Neural cell (in vitro differentiated cells): ENCODE measurements around the gene TTC22. TPM values are rescaled to one million over a fixed set of nuclear protein-coding genes. Genes with fewer than 3 reads are reported as not detected.
A peak's percentile ranks its signal among the peaks of the same experiment; 100 is the strongest.

Experiments
- H2AFZ ChIP-seq: fragments of 200-600, 300-800 bp; sonication (generic), shearing (Covaris generic); 2 replicates; pipeline ENCODE4 v1.6.0; 2014; ENCODE audit warnings: low read depth, mild to moderate bottlenecking, antibody characterized with exemption, low read length, moderate library complexity
- H3F3A ChIP-seq: fragments of 200-600 bp; shearing (Covaris generic); 2 replicates; pipeline ENCODE4 v1.6.1; 2016; ENCODE audit warnings: mild to moderate bottlenecking, moderate library complexity, mixed read lengths, antibody characterized with exemption, low read length; ENCODE audit not compliant: insufficient read depth, poor library complexity, severe bottlenecking
- H3K27ac ChIP-seq: fragments of 200-600, 300-800 bp; sonication (generic), shearing (Covaris generic); 2 replicates; pipeline ENCODE4 v1.5.1; 2014; ENCODE audit warnings: mild to moderate bottlenecking, low read length, moderate library complexity
- H3K27me3 ChIP-seq: fragments of 300-800, 200-600 bp; sonication (generic), shearing (Covaris generic); 2 replicates; pipeline ENCODE4 v1.6.0; 2014; ENCODE audit warnings: mild to moderate bottlenecking, low read depth, low read length, moderate library complexity; ENCODE audit not compliant: insufficient read depth
- H3K36me3 ChIP-seq: fragments of 300-800, 200-600 bp; sonication (generic), shearing (Covaris generic); 2 replicates; pipeline ENCODE4 v1.5.1; 2014; ENCODE audit warnings: mild to moderate bottlenecking, antibody characterized with exemption, low read length, moderate library complexity; ENCODE audit not compliant: insufficient read depth
- H3K4me2 ChIP-seq: fragments of 300-800, 200-600 bp; sonication (generic), shearing (Covaris generic); 2 replicates; pipeline ENCODE4 v1.6.0; 2014; ENCODE audit warnings: mild to moderate bottlenecking, low read length
- H3K4me3 ChIP-seq: fragments of 300-800, 200-600 bp; sonication (generic), shearing (Covaris generic); 2 replicates; pipeline ENCODE4 v1.5.1; 2014; ENCODE audit warnings: mild to moderate bottlenecking, low read length, moderate library complexity
- H3K79me2 ChIP-seq: fragments of 200-600 bp; shearing (Covaris generic); replicated peaks from 2 replicates; pipeline ENCODE4 v1.6.0; 2014; ENCODE audit warnings: mild to moderate bottlenecking, low read length, moderate library complexity; ENCODE audit not compliant: insufficient read depth
- H3K9ac ChIP-seq: fragments of 300-800, 200-600 bp; sonication (generic), shearing (Covaris generic); 2 replicates; pipeline ENCODE4 v1.6.1; 2016; ENCODE audit warnings: mild to moderate bottlenecking, low read length, mixed read lengths
- H3K9me2 ChIP-seq: fragments of 200-600 bp; shearing (Covaris generic); 2 replicates; pipeline ENCODE4 v1.6.1; 2016; ENCODE audit warnings: mild to moderate bottlenecking, low read length, mixed read lengths; ENCODE audit not compliant: insufficient read depth
- H3K9me3 ChIP-seq: fragments of 200-600, 300-800 bp; sonication (generic), shearing (Covaris generic); 2 replicates; pipeline ENCODE4 v1.6.1; 2016; ENCODE audit warnings: mild to moderate bottlenecking, mixed run types, low read length, moderate library complexity, mixed read lengths
- H4K20me1 ChIP-seq: fragments of 200-600 bp; shearing (Covaris generic); 2 replicates; pipeline ENCODE4 v1.6.1; 2016; ENCODE audit warnings: mild to moderate bottlenecking, mixed run types; ENCODE audit not compliant: insufficient read depth
- CTCF ChIP-seq: fragments of 450-650 bp; IDR thresholded peaks from 2 replicates; pipeline ENCODE4 v1.5.1; 2014; ENCODE audit warnings: antibody characterized with exemption, mild to moderate bottlenecking, moderate library complexity; ENCODE audit not compliant: poor library complexity, severe bottlenecking
- EP300 ChIP-seq: fragments of 450-650 bp; conservative IDR thresholded peaks from 2 replicates; pipeline ENCODE4 v1.6.1; 2014; ENCODE audit warnings: antibody characterized with exemption, mild to moderate bottlenecking, moderate library complexity; ENCODE audit not compliant: poor library complexity, severe bottlenecking
- EZH2 ChIP-seq: fragments of 200-600, 300-800 bp; shearing (Covaris generic), sonication (generic); IDR thresholded peaks from 2 replicates; pipeline ENCODE4 v1.6.1; 2014; ENCODE audit warnings: antibody characterized with exemption, low read length, borderline replicate concordance, mild to moderate bottlenecking; ENCODE audit not compliant: insufficient read depth, poor library complexity, severe bottlenecking
- MXI1 ChIP-seq: fragments of 450-650 bp; conservative IDR thresholded peaks from 2 replicates; pipeline ENCODE4 v1.6.1; 2014; ENCODE audit warnings: antibody characterized with exemption, mild to moderate bottlenecking; ENCODE audit not compliant: poor library complexity, severe bottlenecking
- POLR2AphosphoS5 ChIP-seq: IDR thresholded peaks from 2 replicates; pipeline ENCODE4 v1.6.1; 2012
- RAD21 ChIP-seq: fragments of 450-650 bp; conservative IDR thresholded peaks from 2 replicates; pipeline ENCODE4 v1.6.1; 2014; ENCODE audit warnings: antibody characterized with exemption, mild to moderate bottlenecking, moderate library complexity
- REST ChIP-seq: IDR thresholded peaks from 2 replicates; pipeline ENCODE4 v1.6.1; 2012; ENCODE audit warnings: borderline replicate concordance
- SMC3 ChIP-seq: fragments of 450-650 bp; conservative IDR thresholded peaks from 2 replicates; pipeline ENCODE4 v1.6.1; 2014; ENCODE audit warnings: antibody characterized with exemption, mild to moderate bottlenecking, moderate library complexity; ENCODE audit not compliant: poor library complexity
- TAF1 ChIP-seq: IDR thresholded peaks from 2 replicates; pipeline ENCODE4 v1.6.1; 2012; ENCODE audit warnings: low read depth
- polyA plus RNA-seq: library from polyadenylated mRNA; depleted of rRNA; stranded (reverse); fragments of >200 nt; gene quantifications from 2 replicates; pipeline ENCODE4 v1.2.3, GENCODE V29; 2014

The TTC22 gene
- polyA plus RNA-seq, 1 donor from 2014 or later: not detected

GRCh38 chr1:54766726-54767125, 34.4 kb downstream of the TTC22 start:
- Histone ChIP-seq H3K27ac (no peak overlapping the region), H4K20me1 (no peaks in the 10 kb centered on the region), H3K9me3 (no peaks in the 10 kb centered on the region), H3K9ac (no peak overlapping the region), H2AFZ (no peak overlapping the region), H3K79me2 (peaks cover 9% of the 10 kb centered on the region), H3K27me3 (no peaks in the 10 kb centered on the region), H3K4me3 (no peak overlapping the region), H3K36me3 (no peaks in the 10 kb centered on the region), H3F3A (no peaks in the 10 kb centered on the region), H3K9me2 (no peaks in the 10 kb centered on the region), H3K4me2 (no peak overlapping the region)
- TF ChIP-seq EP300 (no peak), SMC3 (no peak), REST (no peak), POLR2AphosphoS5 (no peak), EZH2 (no peak), CTCF (no peak), MXI1 (no peak), RAD21 (no peak), TAF1 (no peak)

DNA sequence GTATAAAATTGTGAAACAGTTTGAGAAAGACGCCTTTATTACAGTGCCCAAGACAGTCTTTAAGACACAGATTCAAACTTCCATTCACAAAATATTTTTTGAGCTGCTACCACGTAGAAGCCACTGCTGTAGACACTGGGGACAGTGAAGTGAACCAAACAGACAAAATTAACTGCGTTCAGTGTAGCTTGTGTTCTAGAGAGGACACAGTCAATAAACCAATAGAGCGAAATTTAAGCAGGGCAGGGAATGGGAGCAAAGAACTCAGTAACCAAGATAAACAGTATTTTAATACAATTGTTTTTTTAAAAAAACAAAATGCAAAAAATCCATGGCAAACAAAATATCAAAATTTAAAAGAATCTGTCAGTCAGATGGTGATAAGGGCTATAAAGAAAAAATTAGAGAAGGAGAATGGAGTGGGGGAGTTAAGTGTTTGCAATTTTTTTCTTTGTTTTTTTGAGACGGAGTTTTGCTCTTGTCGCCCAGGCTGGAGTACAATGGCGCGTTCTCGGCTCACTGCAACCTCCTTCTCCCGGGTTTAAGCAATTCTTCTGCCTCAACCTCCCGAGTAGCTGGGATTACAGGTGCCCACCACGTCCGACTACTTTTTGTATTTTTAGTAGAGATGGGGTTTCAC, 36.1 kb downstream of the TTC22 start:
- H3K9me3 ChIP-seq: no peaks in the 10 kb centered on the region
- H3K27me3 ChIP-seq: no peaks in the 10 kb centered on the region
- peak overlapping the region; percentile 29 for H2AFZ ChIP-seq
- H4K20me1 ChIP-seq: no peaks in the 10 kb centered on the region
- peak overlapping the region; percentile 96 for H3K4me3 ChIP-seq
- H3K9ac ChIP-seq: peak overlapping the region; percentile 46
- H3K36me3 ChIP-seq: no peaks in the 10 kb centered on the region
- peak overlapping the region; percentile 63 for H3K4me2 ChIP-seq
- TF ChIP-seq CTCF (no peak), EP300 (no peak), RAD21 (no peak), POLR2AphosphoS5 (no peak), MXI1 (no peak), REST (no peak), TAF1 (no peak), EZH2 (no peak), SMC3 (no peak)
- peaks cover 9% of the 10 kb centered on the region for H3K79me2 ChIP-seq
- H3K9me2 ChIP-seq: no peaks in the 10 kb centered on the region
- H3F3A ChIP-seq: no peaks in the 10 kb centered on the region
- peak overlapping the region; percentile 62 for H3K27ac ChIP-seq
